ENCODE measurements around the gene NAT16.

- TF ChIP-seq CTCF (conservative IDR thresholded peaks at IDR 0.05 in 1 of 2, IDR thresholded peaks at IDR 0.05 in 1 of 2; ENCODE audit: extremely low read depth in 1 of 2, insufficient read depth in 1 of 2, low read depth in 1 of 2, low read length in 2 of 2) (no peak), EZH2 (IDR thresholded peaks at IDR 0.05; ENCODE audit: borderline replicate concordance, low read length) (no peak)
Observed at GRCh38 chr7:101127460-101128039, 52.5 kb downstream of the NAT16 start.

All from mammary epithelial cell (primary cell).